HG03064 (cell line): ENCODE results near the gene SLC47A2.
"Not testable (repeated sequence)": the region's sequence is repeated elsewhere in the genome, so short reads cannot be mapped to it uniquely, and the experiment has no call there.

ENCODE experiments used
- ATAC-seq: cut with Tn5 transposase; IDR thresholded peaks from one replicate; pipeline ENCODE4 v1.9.1; 2021; ENCODE audit warnings: low read depth; ENCODE audit not compliant: unreplicated experiment

Gene SLC47A2

GRCh38 chr17:19673623-19674022 lies 42.8 kb downstream of the SLC47A2 start:
- ATAC-seq: no peak

DNA sequence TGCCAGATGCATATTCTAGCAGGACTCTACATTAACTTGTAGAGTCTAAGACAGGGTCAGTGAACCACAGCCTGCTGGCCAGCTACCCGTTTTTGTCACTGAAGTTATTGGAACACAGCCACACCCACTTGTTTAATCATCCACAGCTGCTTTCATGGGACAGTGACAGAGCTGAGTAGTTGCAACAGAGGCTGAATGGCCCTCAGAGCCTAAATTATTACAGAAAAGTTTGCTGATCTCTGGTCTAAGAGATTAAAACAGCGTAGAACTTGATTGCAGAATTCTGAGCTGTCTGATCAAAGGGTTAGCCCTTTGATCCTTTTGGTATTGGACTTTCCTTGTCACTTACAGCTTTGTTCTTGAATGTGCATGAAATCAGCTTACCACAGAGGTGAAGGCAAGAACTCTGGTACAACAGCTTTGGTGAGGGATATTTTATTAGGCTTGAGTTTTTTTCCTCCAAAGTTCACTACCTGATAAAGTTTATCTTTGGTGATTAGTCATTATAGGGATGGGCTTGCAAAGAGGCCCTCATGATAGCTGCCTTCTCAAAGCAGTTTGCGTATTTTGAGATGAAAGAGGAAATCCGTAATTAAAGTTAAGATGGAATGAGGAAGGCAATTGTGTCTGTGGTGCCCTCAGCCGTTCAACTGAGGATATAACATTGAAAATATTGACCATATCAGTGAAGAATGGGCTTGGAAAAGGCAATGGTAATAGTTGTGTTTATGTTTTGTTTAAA lies 44.2 kb downstream of the SLC47A2 start:
- ATAC-seq: no peak

GRCh38 chr17:19671433-19671832 lies 45.0 kb downstream of the SLC47A2 start:
- ATAC-seq: no peak

DNA sequence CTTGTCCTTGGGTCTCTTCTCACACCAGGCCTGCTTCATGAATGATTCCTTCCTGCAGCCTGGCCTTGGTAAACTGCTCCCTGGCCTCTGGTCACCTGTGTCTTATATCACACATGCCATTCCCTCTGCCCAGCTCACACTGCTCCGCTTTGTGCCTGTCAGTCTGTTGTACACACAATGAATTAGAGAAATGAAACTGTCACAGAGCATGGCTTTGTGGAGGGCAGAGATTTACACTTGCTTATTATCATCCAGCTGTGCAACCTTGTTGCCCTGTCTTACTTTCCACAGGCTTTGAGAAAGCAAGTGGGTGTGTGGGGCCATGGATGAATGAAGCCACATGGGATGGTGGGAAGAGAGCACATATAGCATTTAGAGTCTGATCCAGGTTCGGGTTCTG lies 45.5 kb downstream of the SLC47A2 start:
- no peak for ATAC-seq

GRCh38 chr17:19669680-19670079 lies 46.7 kb downstream of the SLC47A2 start:
- not testable (repeated sequence) for ATAC-seq

GRCh38 chr17:19664821-19665181 lies 51.6 kb downstream of the SLC47A2 start:
- no peak for ATAC-seq

DNA sequence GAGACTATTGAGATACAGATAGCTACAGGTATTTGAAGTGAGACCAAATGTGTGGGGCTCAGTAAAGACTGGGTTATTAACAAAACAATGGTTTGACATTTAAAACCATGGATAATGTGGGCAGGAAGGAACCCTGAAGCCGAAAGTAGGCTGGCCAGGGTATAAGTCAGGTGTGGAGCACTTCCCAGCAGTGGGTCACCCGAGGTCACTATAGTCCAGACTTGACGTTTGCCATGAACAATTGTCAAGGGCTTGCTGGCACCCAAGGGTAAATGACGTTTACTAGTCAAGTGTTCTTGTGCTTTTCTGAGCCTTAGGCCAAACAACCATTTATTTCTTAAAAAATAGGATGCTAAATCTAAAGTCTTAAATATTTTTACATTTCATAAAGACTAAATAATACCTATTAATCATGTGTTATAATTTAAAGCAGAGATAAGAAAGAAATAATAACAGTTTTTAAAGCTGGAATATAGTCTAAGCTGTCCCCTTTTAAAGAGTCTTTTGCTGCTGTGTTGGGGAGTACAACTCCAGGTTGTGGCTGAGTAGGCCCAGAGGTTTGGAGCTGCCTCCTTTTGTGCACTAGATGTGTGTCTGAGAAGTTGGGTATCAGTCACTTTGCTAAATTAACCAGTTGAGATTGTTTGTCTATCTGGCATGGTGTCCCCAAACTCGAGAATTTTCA lies 52.1 kb downstream of the SLC47A2 start:
- ATAC-seq: no peak

DNA sequence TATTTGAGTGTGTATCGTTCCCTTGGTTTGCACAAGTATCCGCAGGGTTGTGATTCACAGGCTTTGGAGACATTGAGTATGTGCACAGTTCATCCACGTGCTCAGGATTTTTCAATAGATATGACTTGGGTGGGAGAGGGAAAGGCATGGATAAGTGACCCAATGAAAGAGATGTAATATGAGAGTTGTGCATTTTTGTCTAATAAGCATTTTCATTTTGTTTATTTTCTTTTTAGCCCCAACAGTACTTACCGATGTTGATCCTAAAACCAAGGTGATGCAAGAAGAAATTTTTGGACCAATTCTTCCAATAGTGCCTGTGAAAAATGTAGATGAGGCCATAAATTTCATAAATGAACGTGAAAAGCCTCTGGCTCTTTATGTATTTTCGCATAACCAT lies 53.3 kb downstream of the SLC47A2 start:
- no peak for ATAC-seq

- ATAC-seq: no peak
Measured at GRCh38 chr17:19661121-19661520, 55.3 kb downstream of the SLC47A2 start.

- no peak for ATAC-seq
Measured at GRCh38 chr17:19660219-19660870, 56.0 kb downstream of the SLC47A2 start.

DNA sequence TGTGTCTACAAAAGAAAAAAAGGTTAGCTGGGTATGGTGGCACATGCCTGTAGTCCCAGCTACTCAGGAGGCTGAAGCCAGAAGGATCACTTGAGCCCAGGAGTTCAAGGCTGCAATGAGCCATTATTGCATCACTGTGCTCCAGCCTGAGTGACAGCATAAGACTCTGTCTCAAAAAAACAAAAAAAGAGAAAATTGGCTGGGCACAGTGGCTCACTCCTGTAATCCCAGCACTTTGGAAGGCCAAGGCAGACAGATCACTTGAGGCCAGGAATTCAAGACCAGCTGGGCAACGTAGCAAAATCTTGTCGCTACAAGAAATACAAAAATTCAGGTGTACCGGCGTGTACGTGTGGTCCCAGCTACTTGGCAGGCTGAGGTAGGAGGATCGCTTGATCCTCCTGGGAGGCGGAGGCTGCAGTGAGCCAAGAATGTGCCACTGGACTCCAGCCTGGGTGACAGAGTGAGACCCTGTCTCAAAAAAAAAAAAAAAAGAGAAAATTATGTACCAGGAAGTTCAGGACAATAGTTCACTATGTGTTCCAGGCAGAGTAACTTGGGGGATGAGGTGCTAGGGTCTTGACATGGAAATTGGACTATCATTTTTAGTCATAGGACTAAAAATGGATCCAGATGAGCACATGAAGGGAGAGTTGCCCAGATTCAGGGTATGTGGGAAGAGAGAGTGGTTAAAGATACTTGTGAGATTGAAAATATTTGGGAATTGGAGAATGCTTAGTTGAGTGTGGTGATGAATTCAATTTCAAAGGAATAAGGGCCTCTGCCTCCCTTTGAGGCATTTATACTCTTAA lies 56.8 kb downstream of the SLC47A2 start:
- no peak for ATAC-seq

GRCh38 chr17:19656851-19657581 lies 59.4 kb downstream of the SLC47A2 start:
- ATAC-seq: no peak

DNA sequence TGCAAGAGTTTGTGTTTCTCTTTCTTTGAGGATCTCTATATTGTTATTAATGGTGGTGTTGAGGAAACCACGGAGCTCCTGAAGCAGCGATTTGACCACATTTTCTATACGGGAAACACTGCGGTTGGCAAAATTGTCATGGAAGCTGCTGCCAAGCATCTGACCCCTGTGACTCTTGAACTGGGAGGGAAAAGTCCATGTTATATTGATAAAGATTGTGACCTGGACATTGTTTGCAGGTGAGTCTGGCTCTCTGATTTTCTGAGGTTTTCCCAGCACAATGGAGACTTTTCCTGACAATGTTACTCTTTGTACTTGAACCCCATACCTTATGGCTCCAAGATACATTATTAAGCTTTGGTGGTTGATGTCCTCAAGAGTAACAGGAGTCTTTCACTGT lies 60.0 kb downstream of the SLC47A2 start:
- ATAC-seq: no peak

GRCh38 chr17:19654896-19655295 lies 61.5 kb downstream of the SLC47A2 start:
- ATAC-seq: no peak

DNA sequence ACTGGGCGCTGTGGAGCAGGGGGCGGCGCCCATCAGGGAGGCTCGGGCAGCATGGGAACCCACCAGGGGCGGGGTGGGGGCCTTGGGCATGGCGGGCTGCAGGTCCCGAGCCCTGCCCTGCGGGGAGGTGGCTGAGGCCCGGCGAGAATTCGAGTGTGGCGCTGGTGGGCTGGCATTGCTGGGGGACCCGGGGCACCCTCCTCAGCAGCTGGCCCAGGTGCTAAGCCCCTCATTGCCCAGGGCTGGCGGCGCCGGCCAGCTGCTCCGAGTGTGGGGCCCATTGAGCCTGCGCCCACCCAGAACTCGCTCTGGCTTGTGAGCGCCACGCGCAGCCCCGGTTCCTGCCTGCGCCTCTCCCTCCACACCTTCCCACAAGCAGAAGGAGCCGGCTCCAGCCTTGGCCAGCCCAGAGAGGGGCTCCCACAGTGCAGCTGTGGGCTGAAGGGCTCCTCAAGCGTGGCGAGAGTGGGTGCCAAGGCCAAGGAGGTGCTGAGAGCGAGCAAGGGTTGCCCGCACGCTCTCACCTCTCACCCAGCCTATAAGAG lies 62.0 kb downstream of the SLC47A2 start:
- ATAC-seq: no peak

DNA sequence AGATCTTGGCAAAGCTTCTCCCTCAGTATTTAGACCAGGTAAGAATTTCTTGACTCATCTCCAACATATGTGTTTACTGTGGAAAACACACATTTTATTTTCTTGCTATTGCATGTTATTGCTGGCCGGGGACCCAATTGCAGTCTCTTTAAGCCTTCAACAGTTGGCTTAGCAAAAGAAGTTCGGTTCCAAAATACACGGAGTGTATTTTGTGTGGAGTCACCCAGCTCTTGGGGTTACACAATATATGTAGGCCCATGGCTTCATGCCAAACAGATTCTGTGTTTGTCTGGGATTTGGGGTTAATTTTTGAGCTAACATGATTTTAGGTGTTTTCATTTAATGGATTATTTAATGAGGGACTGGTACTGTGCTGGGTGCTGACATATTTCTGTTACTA lies 63.8 kb downstream of the SLC47A2 start:
- ATAC-seq: no peak

GRCh38 chr17:19651451-19652238 lies 64.7 kb downstream of the SLC47A2 start:
- no peak for ATAC-seq

- ATAC-seq: no peak
Measured at GRCh38 chr17:19650826-19651225, 65.6 kb downstream of the SLC47A2 start.

DNA sequence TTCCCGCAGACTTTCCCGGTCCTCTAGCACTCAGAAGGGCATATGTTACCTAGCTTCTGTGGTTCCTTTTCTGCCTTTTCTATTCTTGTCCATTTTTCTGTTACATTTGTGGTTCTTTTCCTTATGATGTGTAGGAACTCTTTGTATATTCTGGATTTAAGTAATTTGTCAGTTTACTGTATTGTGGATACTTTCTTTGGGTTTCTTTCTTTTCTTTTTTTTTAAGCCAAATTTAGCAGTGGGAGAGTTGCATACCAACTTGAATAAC lies 67.2 kb downstream of the SLC47A2 start:
- ATAC-seq: no peak
